NK-92 (cell line): Measurements from ENCODE around the gene TMEM92.

Source experiments
- DNase-seq: peaks from one replicate; lab custom pipeline; 2025; ENCODE audit not compliant: unreplicated experiment; lab: John Stamatoyannopoulos, UW

The TMEM92 gene

DNA sequence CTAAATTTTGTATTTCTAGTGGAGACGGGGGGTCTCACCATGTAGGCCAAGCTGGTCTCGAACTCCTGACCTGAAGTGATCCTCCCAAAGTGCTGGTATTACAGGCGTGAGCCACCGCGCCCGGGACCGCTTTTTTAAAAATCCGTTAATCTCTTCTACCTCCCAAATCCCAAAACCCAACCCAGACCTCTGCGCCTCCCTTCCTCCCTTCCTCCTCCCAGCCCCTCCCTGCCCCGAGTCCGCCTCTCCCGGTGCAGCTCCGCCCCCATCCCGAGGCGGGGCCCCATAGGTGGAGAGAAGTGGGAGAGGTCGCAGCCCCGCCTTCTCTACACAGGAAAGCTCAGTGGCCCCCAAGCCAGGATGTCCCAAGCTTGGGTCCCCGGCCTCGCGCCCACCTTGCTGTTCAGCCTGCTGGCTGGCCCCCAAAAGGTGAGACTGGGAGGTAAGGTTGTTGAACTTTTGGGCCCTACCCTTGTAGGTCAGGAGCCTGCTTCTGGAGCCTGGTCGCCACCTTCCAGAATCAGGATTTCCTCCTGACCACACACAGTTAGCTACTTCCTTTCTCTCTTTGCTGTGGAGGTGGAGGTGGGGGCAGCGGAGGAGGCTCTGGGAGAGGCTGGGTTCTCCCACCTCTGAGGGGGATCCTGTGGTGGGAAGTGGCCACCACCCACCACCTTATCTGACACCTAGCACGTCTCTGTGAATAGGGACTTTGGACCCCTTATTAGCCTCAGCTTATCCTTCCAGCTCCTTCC lies at the start of gene TMEM92:
TSS of gene TMEM92 (plus strand) at position 325 of the 755 bp plus-strand sequence. CDS start at position 361, 36 bp downstream.
- DNase-seq, result no peak

DNA sequence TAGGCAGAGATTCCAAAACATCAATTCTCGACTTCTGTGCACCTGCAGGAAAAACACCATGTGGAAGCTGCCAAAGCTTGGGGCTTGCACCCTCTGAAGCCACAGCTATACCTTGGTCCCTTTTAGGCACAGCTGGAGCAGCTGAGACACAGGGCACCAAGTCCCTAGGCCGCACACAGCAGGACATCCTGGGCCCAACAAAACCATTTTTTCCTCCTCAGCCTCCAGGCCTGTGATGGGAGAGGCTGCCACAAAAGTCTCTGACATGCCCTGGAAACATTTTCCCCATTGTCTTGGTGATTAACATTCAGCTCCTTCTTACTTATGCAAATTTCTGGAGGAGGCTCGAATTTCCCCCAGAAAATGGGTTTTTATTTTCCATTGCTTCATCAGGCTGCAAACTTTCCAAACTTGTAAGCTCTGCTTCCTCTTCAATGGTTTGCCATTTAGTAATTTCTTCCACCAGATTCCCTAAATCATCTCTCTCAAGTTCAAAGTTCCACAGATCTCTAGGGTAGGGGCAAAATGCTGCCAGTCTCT lies 48.5 kb upstream of the TMEM92 start:
- no peak for DNase-seq

DNA sequence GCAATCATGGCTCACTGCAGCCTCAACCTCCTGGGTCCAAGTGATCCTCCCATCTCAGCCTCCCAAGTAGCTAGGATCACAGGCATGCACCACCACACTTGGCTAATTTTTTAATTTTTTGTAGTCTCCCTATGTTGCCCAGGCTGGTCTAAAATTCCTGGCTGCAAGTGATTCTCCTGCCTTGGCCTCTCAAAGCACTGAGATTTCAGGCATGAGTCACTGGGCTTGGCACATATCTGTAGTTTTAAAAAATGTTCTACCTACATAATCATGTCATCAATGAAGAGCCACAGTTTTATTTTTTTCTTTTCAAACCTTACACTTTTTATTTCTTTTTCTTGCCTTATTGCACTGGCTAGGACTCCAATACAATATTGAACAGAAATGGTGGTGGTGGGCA lies 39.7 kb upstream of the TMEM92 start:
- DNase-seq, result no peak

DNA sequence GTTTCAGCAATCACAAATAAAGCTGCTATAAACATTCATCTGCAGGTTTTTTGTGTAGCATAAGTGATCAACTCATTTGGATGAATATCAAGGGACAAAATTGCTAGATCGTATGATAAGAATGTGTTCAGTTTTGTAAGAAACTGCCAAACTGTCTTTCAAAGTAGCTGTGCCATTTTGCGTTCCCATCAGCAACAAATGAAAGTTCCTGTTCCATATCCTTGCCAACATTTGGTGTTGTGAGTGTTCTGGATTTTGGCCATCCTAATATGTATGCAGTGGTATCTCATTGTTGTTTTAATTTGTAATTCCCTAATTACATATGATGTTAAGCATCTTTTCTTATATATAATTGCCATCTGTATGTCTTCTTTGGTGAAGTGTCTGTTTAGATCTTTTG lies 36.4 kb upstream of the TMEM92 start:
- no peak for DNase-seq

DNA sequence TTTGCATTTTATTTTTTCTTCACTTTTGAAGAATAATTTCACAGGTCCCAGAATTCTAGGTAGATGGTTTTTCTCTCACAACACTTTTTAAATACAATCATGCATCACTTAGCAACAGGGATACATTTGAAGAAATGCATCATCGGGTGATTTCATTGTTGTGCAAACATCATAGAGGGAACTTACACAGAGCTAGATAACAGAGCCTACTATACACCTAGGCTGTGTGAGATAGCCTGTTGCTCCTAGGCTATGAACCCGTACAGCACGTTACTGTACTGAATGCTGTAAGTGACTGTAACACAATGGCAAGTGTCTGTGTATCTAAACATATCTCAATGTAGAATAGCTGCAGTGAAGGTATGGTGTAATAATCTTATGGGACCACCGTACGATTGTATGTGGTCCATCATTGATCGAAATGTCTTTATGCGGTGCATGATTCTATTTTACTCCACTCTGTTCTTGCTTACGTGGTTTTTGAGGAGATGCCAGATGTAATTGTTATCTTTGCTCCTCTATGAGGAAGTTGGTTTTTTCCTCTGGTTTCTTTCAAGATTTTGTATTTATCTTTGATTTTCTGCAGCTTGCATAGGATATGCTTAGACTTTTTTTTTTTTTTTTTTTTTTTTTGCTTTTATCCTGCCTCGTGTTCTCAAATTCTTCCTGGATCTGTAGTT lies 35.5 kb upstream of the TMEM92 start:
- no peak for DNase-seq

DNA sequence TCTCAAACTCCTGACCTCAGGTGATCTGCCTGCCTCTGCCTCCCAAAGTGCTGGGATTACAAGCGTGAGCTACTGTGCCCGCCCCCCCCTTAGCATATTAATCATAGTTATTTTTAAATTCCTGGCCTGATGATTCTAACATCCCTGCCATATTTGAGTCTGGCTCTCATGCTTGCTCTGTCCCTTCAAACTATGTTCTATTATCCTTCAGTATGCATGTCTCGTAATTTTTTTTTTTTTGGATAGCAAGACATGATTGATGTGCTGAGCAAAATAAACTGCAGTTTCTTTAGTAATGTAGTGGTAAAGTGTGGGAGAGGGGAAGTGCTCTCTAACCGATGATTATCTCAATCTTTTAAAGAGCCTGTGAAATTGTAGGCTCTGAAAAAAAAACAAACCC lies 34.3 kb upstream of the TMEM92 start:
- no peak for DNase-seq

DNA sequence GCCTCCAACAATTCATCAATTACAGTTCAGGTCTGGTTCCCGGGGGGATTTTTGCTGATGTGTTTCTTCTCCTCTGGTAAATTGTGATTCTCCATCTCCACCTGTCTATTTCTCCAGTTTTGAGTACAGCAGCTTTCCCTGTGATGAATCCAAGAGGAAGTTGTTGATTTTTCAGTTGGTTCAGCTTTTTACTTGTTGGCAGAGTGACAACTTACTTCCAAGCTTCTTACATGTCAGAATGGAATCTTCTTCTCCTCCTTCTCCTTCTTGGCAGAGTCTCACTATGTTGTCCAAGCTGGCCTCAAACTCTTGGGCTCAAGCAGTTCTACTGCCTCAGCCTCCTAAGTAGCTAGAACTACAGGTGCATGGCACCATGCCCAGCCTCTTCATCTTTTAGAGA lies 33.4 kb upstream of the TMEM92 start:
- DNase-seq, result no peak

DNA sequence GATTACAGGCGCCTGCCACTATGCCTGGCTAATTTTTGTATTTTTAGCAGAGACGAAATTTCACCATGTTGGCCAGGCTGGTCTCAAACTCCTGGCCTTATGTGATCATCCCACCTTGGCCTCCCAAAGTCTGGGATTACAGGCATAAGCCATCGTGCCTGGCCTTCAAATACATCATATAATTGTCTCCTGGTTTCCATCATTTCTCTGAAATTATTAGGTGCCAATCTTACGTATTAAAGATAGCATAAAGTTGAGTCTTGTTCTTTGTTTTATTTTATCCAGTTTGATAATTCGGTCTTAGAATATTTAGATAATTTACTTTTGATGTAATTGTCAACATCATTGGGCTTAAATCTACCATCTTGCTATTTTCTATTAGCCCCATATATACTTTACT lies 32.8 kb upstream of the TMEM92 start:
- DNase-seq, result no peak

DNA sequence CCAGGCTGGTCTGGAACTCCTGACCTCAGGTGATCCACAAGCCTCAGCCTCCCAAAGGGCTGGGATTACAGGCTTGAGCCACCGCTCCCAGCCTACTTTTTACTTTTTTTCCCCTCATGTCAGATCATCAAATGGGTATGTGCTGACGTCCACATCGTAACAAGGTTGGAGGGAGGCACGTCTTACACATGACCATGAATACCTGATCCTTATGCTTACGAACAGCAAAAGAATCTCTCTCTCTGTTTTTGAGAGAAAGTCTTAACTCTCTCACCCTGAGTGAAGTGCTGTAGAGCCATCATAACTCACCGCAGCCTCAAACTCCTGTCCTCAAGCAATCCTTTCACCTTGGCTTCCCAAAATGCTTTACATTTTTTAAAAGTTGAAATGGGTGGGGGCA lies 29.5 kb upstream of the TMEM92 start:
- no peak for DNase-seq

DNA sequence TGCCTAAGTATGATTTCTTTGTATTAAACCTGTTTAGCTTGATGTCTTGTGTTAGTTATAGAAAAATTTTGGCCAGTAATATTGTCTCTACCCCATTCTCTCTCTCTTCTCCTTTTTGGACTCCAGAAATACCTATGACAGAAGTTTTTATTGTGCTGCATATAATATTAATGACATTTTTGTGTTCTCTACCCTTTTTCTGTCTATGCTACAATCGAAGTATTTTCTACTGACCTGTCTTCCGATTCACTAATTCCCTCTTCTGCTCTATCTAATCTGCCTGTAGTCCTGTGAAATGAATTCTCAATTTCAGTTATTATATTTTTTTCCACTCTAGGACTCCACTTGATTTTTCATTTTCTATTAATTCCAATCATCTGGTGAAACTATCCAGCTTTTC lies 26.0 kb upstream of the TMEM92 start:
- DNase-seq, result no peak

DNA sequence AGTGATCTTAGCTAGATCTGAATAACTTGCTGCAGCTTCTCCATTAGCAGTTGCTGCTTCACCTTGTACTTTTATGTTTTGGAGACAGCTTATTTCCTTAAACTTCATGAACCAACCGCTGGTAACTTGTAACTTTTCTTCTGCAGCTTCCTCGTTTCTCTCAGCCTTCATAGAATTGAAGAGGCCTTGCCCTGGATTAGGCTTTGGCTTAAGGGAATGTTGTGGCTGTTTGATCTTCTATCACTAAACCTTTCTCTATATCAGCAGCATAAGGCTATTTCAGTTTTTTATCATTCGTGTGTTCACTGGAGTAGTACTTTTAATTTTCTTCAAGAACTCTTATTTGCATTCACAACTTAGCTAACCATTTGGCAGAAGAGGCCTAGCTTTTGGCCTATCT lies 21.5 kb upstream of the TMEM92 start:
- no peak for DNase-seq

DNA sequence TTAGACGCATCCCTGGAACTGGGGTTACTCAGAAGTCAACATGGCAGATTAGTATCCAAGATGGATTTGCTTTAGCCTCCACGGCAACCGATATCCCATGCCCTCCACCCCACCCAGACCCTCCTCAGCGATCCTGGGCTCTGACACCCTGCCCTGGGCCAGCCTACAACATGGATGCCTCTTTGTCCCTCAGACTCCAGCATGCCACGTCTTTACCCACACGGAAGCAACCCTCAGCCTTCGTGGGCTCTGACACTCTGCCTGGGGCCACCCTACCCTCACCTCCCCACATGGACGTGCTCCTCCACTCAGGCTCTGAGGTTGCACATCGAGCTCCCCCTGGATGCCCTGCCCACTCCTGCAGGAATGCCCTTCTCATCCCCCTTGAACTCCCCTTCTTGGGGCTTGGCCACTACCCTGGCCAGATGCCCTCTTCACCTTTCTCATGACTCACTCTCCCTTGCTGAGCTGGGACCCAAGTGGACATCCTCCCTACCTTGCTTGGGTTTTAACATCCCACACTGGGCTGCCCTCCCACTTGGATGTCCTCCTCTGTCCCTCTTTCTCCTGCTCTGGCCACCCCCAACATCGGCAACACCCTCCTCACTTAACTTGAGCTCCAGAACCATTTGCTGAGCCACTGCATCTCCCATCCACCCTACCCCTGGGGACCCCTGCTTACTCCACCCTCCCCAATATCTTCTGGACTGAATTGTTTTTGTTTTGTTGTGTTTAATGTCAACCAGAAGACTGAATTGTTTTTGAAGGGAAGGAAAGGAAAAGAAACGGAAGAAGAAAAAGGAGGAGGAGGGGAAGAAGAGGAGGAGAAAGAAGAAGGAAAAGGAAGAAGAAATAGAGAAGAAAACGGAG lies 18.3 kb upstream of the TMEM92 start:
- DNase-seq, result no peak

DNA sequence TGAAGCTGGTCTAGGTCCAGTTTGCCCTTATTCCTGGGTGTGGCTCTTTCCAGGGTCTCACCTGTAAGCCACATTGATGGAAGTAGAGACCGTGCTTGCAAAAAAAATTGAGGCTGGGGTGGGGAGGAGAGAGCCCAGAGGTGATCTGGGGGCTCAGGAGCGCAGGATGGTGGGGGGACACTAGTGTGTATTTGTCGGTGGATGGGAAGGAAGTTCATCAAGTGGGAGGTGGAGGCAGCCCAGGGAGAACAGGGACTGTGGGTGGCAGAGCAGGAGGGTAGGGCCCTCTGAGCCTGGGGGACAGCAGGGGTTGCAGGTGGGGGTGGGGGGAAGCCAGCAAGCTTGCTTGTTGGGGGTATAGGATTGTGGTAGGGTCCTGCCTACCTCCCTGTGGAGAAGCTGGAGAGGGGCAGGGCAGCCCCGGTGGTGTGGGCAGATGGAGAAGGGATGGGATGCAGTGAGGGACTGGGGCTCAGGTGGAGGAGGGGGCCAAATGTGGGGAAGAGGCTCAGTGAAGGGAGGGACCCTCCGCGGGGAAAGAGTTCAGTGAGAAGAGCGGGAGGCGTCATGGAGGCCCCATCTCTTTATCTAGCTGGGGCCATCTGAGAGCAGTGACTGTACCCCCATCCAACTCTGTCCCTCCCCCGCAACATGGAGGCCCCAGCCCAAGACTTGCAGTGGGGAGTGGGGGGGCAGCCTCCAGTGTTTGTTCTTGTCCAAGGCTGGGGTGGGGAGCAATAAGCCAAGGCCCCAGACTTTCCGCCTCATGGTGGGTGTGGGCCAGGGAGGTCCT lies 17.2 kb upstream of the TMEM92 start:
- DNase-seq, result no peak

DNA sequence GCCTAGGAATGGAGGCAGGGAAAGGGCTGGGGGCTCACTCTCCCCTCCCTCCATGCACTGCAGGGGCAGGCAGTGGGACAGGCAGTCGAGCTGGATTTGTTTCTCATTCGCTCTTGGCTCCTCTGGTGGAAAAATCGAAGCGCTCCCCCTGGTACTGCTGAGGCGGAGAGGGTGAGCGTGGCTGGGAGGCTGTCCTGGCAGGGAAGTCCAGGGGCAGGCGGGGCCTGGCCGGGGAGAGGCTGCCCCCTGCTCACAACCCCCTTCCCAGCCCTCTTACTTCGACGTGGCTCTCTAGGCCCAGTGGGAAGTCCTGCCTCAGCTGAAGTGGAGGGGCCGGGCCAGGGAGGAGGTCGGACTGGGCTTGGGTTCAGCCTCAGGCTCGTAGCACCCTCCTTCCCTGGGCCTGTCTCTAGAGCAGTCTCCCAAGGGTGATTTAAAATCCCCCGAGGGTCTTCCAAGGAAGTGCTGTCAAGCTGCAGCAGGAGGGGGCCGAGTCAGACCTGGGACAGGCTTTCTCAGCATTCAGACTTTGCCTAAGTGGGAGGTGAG lies 16.5 kb upstream of the TMEM92 start:
- DNase-seq, result no peak

DNA sequence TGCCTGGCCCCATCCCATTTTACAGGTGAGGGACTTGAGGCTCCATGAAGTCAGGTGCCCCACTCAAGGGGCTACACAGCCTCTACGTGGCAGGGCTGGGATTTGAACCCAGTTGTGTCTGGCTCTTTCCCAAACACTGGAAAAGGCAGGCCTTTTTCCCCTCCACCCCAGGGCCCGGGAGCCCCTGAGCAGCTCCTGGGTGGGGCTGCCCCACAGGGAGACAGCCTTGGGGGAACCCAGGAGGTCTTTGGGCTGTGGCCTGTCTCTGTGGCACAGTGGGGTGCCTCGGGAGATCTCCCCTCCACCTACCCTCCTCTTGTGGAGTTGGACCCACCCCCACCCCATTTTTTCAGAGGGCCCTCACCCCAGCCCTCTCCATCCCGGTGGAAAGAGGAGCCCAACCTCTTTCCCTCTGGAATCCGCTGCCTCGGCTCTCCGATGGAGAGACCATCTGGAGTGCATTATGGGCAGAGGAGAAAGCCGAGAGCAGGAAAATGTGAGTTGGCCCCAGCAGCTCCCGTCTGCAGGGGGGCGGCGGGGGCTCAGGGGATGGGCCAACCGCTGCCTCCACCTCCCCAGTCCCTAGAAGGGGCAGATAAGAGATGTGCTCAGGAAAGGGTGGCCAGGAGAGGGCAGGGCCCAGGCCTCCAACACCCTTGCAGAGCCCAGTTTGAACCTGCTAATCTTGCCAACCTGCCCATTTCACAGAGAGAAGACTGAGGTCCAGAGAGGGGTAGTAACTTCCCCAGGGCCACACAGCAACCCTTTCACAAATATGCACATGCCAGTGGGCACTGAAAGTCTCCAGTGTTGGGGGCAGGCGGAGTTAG lies 15.4 kb upstream of the TMEM92 start:
- no peak for DNase-seq

DNA sequence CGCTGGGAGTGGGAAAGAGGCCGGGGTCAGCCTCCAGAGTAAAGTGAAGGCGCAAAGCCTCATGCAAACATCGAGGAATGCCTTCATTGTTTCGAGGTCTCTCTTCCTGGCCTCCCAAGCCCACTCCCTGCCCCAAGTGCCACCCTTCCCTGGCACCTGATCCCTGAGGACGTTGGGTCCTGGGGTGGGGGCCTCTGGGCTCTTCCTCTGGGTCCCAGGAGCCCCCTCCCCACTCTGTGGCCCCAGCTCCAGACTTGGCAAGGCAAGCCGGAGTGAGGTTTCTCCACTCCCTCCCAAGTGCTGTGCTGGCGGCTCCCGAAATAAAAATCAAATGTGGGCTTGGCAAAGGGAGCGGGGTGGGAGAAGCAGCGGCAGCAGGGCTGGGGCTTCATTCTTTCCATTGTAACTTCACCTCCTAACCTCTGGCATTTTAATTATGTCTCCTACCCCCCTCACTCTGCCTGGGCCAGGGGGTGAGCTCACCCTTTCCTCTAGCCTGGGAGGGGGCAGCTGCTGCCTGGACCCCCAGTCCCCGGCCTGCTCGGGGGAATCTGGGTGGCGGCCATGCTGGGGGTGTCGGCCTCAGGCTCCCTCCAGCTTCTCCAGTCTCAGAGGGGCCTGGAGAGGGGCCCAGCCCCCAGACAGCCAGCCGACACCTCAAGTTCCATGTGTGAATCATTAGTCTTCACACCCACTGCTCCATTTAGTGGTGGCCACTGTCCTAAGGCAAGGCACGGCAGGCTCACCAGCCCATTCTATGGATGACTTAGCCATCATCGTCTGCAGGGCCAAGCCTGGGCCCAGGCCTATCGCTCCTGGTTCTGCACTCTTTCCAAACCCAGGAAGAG lies 14.6 kb upstream of the TMEM92 start:
- DNase-seq, result no peak

DNA sequence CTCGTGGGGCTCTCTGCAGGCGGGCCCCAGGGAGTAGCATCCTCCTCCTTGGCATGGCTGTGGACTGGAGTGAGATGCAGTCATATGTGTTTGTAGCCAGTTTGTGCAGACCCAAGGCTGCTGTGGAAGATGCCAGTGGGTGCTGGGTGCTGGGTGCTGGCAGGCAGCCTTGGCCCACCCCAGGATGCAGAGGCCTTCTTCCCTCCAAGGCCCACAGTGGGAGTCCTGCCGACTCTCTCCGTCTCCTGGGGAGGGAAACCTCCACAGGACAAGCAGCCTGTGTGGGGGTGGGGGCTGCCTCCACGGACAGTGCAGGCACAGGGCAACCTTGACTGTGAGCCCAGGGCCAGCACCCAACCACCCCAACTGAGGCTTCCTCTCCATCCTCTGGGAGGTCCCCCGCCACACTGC lies 13.8 kb upstream of the TMEM92 start:
- no peak for DNase-seq

DNA sequence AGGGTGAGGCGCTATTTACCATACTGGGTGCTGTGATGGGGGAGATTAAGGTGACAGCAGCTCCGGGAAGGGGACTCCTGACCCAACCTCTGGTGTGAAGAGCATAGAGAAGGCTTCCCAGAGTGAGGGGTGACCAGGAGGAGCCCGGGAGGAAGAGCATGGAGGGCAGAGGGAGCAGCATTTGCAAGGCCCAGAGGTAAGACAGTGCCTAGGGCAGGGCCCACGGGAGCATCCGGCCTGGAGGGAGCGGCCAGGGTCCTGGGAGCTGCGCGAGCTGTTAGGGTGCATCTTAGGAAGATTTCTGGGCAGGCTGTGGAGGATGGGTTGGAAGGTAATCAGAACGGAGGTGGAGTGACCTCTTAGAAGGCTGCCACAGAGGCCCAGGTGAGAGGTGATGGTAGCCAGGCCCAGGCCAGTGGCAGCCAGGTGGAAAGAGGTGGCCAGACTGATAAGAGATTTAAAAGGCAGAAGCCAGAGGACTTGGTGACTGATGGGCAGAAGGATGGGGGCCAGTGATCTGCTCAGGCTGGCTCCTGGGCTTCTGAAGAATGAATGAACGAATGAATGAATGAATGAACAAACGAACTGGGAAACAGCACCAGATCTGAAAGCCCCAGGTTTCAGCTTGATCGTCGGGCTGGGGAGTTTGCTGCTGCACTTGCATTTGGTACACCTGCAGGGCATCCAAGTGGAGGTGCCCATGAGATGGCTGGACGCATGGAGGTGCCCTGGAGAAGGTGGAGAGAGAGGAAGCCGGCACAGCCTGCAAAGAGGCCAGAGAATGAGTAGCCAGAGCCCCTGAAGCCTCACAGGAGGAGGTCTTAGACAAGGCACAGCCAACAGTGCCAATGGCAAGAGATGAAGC lies 13.0 kb upstream of the TMEM92 start:
- no peak for DNase-seq
